Measurements from ENCODE around the gene NCOA1. TPM values are rescaled to one million over a fixed set of nuclear protein-coding genes. Genes with fewer than 3 reads are reported as not detected.
"Not testable (repeated sequence)": the region's sequence is repeated elsewhere in the genome, so short reads cannot be mapped to it uniquely, and the experiment has no call there.

The NCOA1 gene
- total RNA-seq, 1 donor from 2014 or later = 148 TPM

GRCh38 chr2:24793761-24794435, 302.8 kb downstream of the NCOA1 start:
- no peak for DNase-seq

- no peak for DNase-seq
Observed at GRCh38 chr2:24797644-24798043, 306.6 kb downstream of the NCOA1 start.

GRCh38 chr2:24800487-24800886, 309.4 kb downstream of the NCOA1 start:
- DNase-seq = not testable (repeated sequence)

- DNase-seq = not testable (repeated sequence)
Observed at GRCh38 chr2:24805811-24806660, 315.0 kb downstream of the NCOA1 start.

DNA sequence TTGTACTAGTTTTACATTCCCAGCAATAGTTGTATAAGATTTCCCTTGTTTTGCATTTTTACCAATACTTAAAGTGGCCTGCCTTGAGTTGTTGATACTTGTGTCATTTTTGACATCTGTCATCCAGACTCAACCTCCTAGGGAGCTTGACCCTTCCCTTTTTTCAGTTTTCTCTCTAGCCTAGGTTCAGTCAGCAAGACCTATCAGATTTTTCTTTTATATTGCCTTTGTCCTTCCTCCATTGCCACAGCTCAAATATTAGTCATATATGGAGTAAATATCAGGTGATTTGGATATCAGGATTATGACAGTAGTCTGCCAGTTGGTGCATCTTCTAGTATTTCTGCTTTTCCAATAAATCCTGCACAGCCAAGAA, 315.6 kb downstream of the NCOA1 start:
- DNase-seq = no peak

DNA sequence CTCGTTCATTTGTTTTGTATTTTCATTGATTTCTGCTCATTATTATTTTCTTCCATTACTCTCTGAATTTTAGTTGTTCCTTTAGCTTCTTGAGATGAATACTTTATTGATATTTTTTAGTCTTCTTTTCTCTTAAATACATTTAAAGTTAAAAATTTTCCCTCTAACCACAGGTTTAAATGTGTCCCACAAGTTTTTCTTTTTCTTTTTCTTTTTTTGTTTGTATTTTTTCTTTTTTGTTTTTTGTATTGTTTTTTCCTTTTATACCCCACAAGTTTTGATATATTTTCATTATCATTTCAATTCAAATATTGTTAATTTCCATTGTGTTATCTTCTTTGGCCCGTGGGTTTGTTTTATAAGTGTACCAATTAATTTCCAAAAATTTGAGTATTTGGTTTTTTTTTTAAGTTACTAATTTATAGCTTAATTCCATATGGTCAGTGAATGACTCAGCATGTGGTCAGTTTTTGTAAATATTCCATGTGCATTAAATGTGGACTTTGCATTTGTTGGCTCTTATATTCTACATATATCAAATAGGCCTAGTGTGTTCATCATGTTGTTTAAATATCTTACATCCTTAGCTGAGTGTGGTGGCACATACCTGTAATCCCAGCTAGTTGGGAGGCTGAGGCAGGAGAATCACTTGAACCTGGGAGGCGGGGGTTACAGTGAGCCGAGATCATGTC, 318.4 kb downstream of the NCOA1 start:
- DNase-seq = no peak

- DNase-seq = no peak
Observed at GRCh38 chr2:24813691-24814137, 322.7 kb downstream of the NCOA1 start.

GRCh38 chr2:24814516-24814915, 323.5 kb downstream of the NCOA1 start:
- DNase-seq = no peak

GRCh38 chr2:24815171-24815570, 324.1 kb downstream of the NCOA1 start:
- DNase-seq = no peak

GRCh38 chr2:24816404-24816803, 325.4 kb downstream of the NCOA1 start:
- no peak for DNase-seq

- DNase-seq = no peak
Observed at GRCh38 chr2:24816884-24817283, 325.8 kb downstream of the NCOA1 start.

GRCh38 chr2:24818721-24819167, 327.7 kb downstream of the NCOA1 start:
- no peak for DNase-seq

DNA sequence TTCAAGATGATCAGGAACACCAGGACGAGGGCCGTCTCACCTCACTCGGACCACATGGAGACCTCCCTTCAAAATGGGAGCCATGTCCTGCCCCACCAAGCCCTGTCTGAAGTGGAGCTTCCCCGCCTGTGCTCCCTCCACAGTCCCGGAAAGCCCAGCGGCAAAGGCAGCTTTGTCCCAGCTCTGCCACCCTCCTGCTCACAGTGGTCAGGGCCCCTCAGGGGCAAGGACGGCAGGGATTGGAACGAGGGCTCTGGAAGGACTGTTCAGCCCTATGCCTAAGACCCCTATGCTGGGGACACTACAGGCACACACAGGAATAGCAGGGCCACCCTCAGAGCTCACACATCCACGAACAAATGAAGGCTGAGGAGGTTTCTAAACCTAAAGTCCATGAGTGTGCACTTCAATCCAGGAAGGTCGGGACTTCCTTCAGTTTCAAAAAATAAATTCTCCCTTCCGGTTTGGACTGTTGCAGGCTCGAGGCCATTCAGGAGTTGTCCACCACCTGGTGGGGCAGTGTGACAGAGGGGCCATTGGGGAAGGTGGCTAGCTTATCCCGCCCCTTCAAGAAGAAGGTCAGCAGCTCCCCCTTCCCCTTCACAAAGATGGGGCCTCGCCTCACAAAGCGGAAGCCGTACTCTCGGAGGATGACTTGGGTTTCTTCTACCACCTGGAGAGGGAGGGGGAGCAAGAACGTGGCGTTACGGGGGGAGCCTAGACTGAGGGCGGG, 328.6 kb downstream of the NCOA1 start:
- DNase-seq = no peak

DNA sequence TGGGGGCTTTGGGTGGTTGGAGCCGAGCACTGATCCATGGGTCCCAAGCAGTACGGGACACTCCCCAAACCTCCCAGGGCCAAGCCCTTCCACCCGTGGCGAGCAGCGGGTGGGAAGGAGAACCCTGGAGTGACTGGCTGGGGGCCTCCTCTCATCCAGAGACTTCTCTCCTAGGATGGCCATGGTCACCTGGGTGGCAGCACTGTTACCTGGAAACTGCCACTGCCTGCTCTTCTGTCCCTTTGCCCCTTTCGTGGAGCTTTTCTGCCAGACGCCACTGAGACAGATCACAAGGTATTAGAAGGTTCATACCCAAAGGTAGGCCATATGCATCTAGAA, 329.1 kb downstream of the NCOA1 start:
- DNase-seq = no peak

Small RNAs within 50 kb of the gene (small RNA-seq; reads per million reads assigned to genes)
- gene RNA5SP88 = not detected
- gene RNU6-936P = not detected

Other genes with a start within 250 kb of the NCOA1 start
- 29.8 TPM for gene ITSN2, start 130.7 kb upstream of the NCOA1 start, total RNA-seq

Measured in occipital lobe (tissue), 3 donors.